Measurements from ENCODE around the gene FGD2.

GRCh38 chr6:37013516-37014491 is 8.3 kb downstream of the FGD2 start:
- TF ChIP-seq POLR2A (IDR thresholded peaks at IDR 0.05; ENCODE audit: low read depth, low read length) = no peak
- TF ChIP-seq POLR2AphosphoS5 (IDR thresholded peaks at IDR 0.05; ENCODE audit: low read depth, low read length) = no peak
